Tibial artery (tissue), 4 donors: ENCODE measurements around the gene SCGB3A1.

Source experiments
- DNase-seq, 2 donors: peaks; one replicate each; pipeline ENCODE4 v3.0.0-alpha.2; 2019
- H3K27ac ChIP-seq, 2 donors: fragments of 200-600 bp; sonication (generic) in 1 of 2; 1 replicate in 1 of 2; 2 replicates in 1 of 2; pipeline ENCODE4 v1.5.1; 2018 to 2019; ENCODE audit warnings: mild to moderate bottlenecking in 1 of 2
- H3K27me3 ChIP-seq, 2 donors: fragments of 200-600 bp; sonication (generic) in 1 of 2; one replicate each; pipeline versions ENCODE4 v1.5.1 to v1.6.0; 2016 to 2019
- H3K36me3 ChIP-seq, 3 donors: fragments of 200-600 bp; sonication (generic) in 2 of 3; one replicate each; pipeline ENCODE4 v1.5.1; 2016 to 2019; ENCODE audit warnings: mild to moderate bottlenecking in 2 of 3
- H3K4me1 ChIP-seq, 4 donors: fragments of 200-600 bp; sonication (generic) in 2 of 4; 1 replicate in 3 of 4; 2 replicates in 1 of 4; pipeline ENCODE4 v1.5.1; 2016 to 2019
- H3K4me3 ChIP-seq, 2 donors: fragments of 200-600 bp; sonication (generic) in 1 of 2; 1 replicate in 1 of 2; 2 replicates in 1 of 2; pipeline ENCODE4 v1.5.1; 2018 to 2019; ENCODE audit warnings: mild to moderate bottlenecking in 2 of 2
- H3K9me3 ChIP-seq, 3 donors: fragments of 200-600 bp; sonication (generic) in 1 of 3; one replicate each; pipeline ENCODE4 v1.5.1; 2016 to 2019
- CTCF ChIP-seq, 2 experiments: fragments of 200-600 bp in 1 of 2; fragments of 450-650 bp in 1 of 2; IDR thresholded peaks; one replicate each; pipeline ENCODE4 v1.5.1; 2017 to 2019; ENCODE audit warnings: antibody characterized with exemption in 2 of 2, mild to moderate bottlenecking in 1 of 2, moderate library complexity in 1 of 2
- intact Hi-C: fragments of 100-400 bp; cut with DNase I; formaldehyde crosslinking; loops from one replicate; pipeline ENCODE4 v1.15.0; 2023; ENCODE audit warnings: low total_unique reads

Gene SCGB3A1

GRCh38 chr5:180548563-180548962 is 42.7 kb downstream of the SCGB3A1 start:
- H3K27me3 ChIP-seq: no peaks in the 10 kb centered on the region
- DNase-seq: no peak
- no peak for TF ChIP-seq CTCF (IDR thresholded peaks at IDR 0.05)
- no peak overlapping the region for H3K27ac ChIP-seq
- no peaks in the 10 kb centered on the region for H3K9me3 ChIP-seq
- peaks cover 6 to 35% (median 29%) of the 10 kb centered on the region in 3 donors for H3K36me3 ChIP-seq
- H3K4me1 ChIP-seq: no peaks in the 10 kb centered on the region
- intact Hi-C loops: no loop called here
- H3K4me3 ChIP-seq: no peak overlapping the region

GRCh38 chr5:180545248-180545647 is 46.1 kb downstream of the SCGB3A1 start:
- no peak for DNase-seq
- intact Hi-C loops: no loop called here
- Histone ChIP-seq H3K4me1 (no peaks in the 10 kb centered on the region), H3K27me3 (no peaks in the 10 kb centered on the region), H3K27ac (no peak overlapping the region), H3K4me3 (no peak overlapping the region), H3K36me3 (peaks cover 5 to 17% (median 15%) of the 10 kb centered on the region in 3 donors), H3K9me3 (no peaks in the 10 kb centered on the region)
- no peak for TF ChIP-seq CTCF (IDR thresholded peaks at IDR 0.05)

GRCh38 chr5:180541710-180542109 is 49.6 kb downstream of the SCGB3A1 start:
- no peaks in the 10 kb centered on the region for H3K4me1 ChIP-seq
- intact Hi-C loops: no loop called here
- no peak for TF ChIP-seq CTCF (IDR thresholded peaks at IDR 0.05)
- no peak for DNase-seq
- H3K4me3 ChIP-seq: no peak overlapping the region
- peaks cover 5 to 11% (median 10%) of the 10 kb centered on the region in 3 donors for H3K36me3 ChIP-seq
- H3K9me3 ChIP-seq: no peaks in the 10 kb centered on the region
- H3K27me3 ChIP-seq: no peaks in the 10 kb centered on the region
- H3K27ac ChIP-seq: no peak overlapping the region
